Neural crest cell (in vitro differentiated cells): ENCODE results near the gene PTGIS. TPM values are rescaled to one million over a fixed set of nuclear protein-coding genes. Genes with fewer than 3 reads are reported as not detected.

ENCODE experiments used
- DNase-seq: peaks from one replicate; pipeline ENCODE4 v3.0.0; 2021; ENCODE audit warnings: low read depth, mixed read lengths, low spot score
- H3K27ac Mint-ChIP-seq: one replicate; pipeline ENCODE4 v1.8.0; 2021; ENCODE audit warnings: mild to moderate bottlenecking, mixed read lengths; ENCODE audit not compliant: unreplicated experiment
- H3K27me3 Mint-ChIP-seq: 2 replicates; pipeline ENCODE4 v1.8.0; 2021; ENCODE audit warnings: low read depth, mild to moderate bottlenecking, mixed read lengths
- H3K36me3 Mint-ChIP-seq: 2 replicates; pipeline ENCODE4 v1.8.0; 2021; ENCODE audit warnings: low read depth, mild to moderate bottlenecking, mixed read lengths
- H3K4me1 Mint-ChIP-seq: 2 replicates; pipeline ENCODE4 v1.8.0; 2021; ENCODE audit warnings: mixed read lengths
- H3K4me3 Mint-ChIP-seq: one replicate; pipeline ENCODE4 v1.8.0; 2021; ENCODE audit warnings: mild to moderate bottlenecking, mixed read lengths
- H3K9me3 Mint-ChIP-seq: 2 replicates; pipeline ENCODE4 v1.8.0; 2021; ENCODE audit warnings: mixed read lengths
- CTCF ChIP-seq: fragments of 200-600 bp; sonication (generic); conservative IDR thresholded peaks from 2 replicates; pipeline ENCODE4 v1.5.0; 2021; ENCODE audit warnings: antibody characterized with exemption, mild to moderate bottlenecking
- total RNA-seq: library from RNA; stranded (reverse); gene quantifications from 2 replicates; pipeline ENCODE4 v1.2.1, GENCODE V29; 2021

PTGIS gene
- total RNA-seq, 1 donor from 2014 or later: 7.1 TPM

- Mint-ChIP-seq H3K27me3 (peaks cover 4% of the 10 kb centered on the region), H3K27ac (no peak overlapping the region), H3K9me3 (no peaks in the 10 kb centered on the region), H3K36me3 (no peaks in the 10 kb centered on the region), H3K4me3 (no peak overlapping the region), H3K4me1 (peaks cover 14% of the 10 kb centered on the region)
- no peak for DNase-seq
- TF ChIP-seq CTCF: no peak
Observed at GRCh38 chr20:49501917-49502316, 66.0 kb downstream of the PTGIS start.

GRCh38 chr20:49497398-49497669 lies 70.6 kb downstream of the PTGIS start:
- DNase-seq: no peak
- Mint-ChIP-seq H3K27me3 (peaks cover 33% of the 10 kb centered on the region), H3K27ac (no peak overlapping the region), H3K4me1 (no peaks in the 10 kb centered on the region), H3K4me3 (no peak overlapping the region), H3K36me3 (no peaks in the 10 kb centered on the region), H3K9me3 (no peaks in the 10 kb centered on the region)
- TF ChIP-seq CTCF: no peak

GRCh38 chr20:49496553-49497397 lies 71.2 kb downstream of the PTGIS start:
- H3K9me3 Mint-ChIP-seq: no peaks in the 10 kb centered on the region
- no peak for DNase-seq
- peaks cover 39% of the 10 kb centered on the region for H3K27me3 Mint-ChIP-seq
- H3K36me3 Mint-ChIP-seq: no peaks in the 10 kb centered on the region
- no peak overlapping the region for H3K27ac Mint-ChIP-seq
- no peak for TF ChIP-seq CTCF
- no peak overlapping the region for H3K4me3 Mint-ChIP-seq
- no peaks in the 10 kb centered on the region for H3K4me1 Mint-ChIP-seq

- TF ChIP-seq CTCF: no peak
- Mint-ChIP-seq H3K27me3 (peaks cover 43% of the 10 kb centered on the region), H3K36me3 (no peaks in the 10 kb centered on the region)
Observed at GRCh38 chr20:49496043-49496442, 71.9 kb downstream of the PTGIS start.

GRCh38 chr20:49490689-49491088 lies 77.2 kb downstream of the PTGIS start:
- Mint-ChIP-seq H3K4me1 (no peaks in the 10 kb centered on the region), H3K9me3 (no peaks in the 10 kb centered on the region), H3K27ac (no peak overlapping the region), H3K27me3 (peaks cover 76% of the 10 kb centered on the region), H3K4me3 (no peak overlapping the region), H3K36me3 (no peaks in the 10 kb centered on the region)
- DNase-seq: no peak
- TF ChIP-seq CTCF: no peak

More at GRCh38 chr20:49496043-49496442, 71.9 kb downstream of the PTGIS start:
- no peak for DNase-seq
- no peaks in the 10 kb centered on the region for H3K9me3 Mint-ChIP-seq
- H3K4me1 Mint-ChIP-seq: no peaks in the 10 kb centered on the region
- no peak overlapping the region for H3K27ac Mint-ChIP-seq
- H3K4me3 Mint-ChIP-seq: no peak overlapping the region
